Glomerular visceral epithelial cell (primary cell): ENCODE data around the gene LCN12.

ENCODE experiments used
- DNase-seq: peaks from one replicate; pipeline ENCODE4 v3.0.0-alpha.2; 2016; ENCODE audit errors: extremely low spot score

Gene LCN12

GRCh38 chr9:136973618-136974617 lies 21.8 kb downstream of the LCN12 start:
- no peak for DNase-seq

DNA sequence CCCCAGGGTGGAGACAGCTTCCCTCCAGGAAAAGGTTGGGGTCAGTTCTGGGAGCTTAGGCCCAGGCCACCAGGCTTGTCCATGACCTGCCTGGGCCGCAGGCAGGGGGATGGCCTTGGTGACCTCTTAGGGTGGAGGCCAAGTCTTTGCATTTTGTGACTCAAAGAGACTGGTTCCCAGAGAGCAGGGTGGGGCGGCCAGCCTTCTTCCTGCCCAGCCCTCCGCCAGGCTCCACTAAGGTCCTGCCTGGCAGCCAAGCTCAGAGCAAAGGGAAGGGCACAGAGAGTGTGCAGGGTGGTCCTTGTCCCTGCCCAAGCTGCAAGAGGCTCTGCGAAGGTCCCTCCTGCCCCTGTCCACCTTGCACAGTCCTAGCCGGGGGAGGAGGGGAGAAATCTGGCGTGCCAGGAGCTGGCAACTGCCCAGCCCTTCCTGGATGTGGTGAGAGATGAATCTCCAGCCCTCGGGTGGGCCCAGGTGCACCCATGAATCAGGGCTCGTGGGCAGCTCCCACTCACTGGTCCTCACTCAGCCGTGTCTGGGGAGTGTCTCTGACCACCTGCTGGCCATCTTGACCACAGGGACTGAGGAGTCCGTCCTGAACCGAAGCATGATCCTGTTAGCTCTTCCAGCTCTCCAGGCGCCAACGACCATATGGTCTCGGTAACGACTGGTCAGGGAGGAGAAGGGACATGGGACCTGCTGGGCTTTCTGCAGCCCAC lies 22.9 kb downstream of the LCN12 start:
- peak; percentile 76 for DNase-seq

DNA sequence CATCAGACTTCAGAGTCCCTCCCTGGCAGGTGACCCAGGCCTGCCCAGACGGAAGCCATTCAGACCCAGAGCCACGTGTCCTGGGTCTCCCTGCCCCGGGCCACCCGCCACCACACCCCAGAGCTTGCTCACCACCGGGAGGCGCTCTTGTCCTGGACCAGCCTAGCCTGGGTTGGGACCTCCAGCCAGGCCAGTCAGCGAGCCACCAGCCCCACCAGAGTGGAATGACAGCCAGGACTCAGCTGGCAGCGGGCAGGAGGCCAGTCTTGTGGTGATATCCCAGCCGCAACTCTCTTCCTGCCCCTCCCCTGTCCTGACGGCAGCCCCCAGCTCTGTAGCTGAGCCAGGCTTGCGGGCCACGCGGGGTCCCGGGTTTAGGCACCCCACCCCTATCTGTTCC lies 23.6 kb downstream of the LCN12 start:
- peak; percentile 49 for DNase-seq

- DNase-seq, result no peak
Measured at GRCh38 chr9:136977223-136977622, 25.1 kb downstream of the LCN12 start, which contains the start of gene PTGDS. Gene PTGDS (plus strand): TSS chr9:136977504. CDS start chr9:136977579, 75 bp downstream.

GRCh38 chr9:136977649-136978072 lies 25.6 kb downstream of the LCN12 start:
- no peak for DNase-seq

DNA sequence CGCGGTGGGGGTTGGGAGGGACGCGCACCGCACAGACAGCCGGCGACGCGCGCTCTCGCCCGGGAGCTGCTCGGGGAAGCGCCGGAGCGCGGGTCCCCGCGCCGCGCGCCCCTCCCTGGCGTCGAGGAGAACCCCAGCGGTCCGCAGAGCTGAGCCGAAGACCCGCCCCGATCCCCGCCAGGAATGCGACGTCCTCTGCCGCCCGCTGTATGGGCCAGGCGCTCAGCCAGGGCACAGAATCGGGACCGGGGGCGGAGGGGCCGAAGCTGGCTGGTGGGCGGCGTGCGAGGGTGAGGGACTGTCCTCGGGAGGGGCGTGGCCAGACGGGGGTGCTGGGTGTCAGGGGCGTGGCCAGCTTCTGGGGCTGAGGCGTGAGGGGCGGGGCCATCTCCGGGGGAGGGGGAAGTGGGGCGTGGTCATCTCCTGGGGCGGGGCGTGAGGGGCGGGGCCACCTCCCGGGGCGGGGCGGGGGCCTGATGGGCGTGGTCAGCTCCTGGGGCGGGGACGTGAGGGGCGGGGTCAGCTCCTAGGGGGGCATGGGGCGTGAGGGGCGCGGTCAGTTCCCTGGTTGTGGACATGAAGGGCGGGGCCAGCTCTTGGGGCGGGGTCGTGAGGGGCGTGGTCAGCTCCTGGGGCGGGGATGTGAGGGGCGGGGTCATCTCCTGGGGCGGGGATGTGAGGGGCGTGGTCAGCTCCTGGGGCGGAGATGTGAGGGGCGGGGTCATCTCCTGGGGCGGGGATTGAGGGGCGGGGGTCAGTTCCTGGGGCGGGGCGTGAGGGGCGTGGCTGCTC lies 26.2 kb downstream of the LCN12 start:
- DNase-seq, result peak; percentile 44

DNA sequence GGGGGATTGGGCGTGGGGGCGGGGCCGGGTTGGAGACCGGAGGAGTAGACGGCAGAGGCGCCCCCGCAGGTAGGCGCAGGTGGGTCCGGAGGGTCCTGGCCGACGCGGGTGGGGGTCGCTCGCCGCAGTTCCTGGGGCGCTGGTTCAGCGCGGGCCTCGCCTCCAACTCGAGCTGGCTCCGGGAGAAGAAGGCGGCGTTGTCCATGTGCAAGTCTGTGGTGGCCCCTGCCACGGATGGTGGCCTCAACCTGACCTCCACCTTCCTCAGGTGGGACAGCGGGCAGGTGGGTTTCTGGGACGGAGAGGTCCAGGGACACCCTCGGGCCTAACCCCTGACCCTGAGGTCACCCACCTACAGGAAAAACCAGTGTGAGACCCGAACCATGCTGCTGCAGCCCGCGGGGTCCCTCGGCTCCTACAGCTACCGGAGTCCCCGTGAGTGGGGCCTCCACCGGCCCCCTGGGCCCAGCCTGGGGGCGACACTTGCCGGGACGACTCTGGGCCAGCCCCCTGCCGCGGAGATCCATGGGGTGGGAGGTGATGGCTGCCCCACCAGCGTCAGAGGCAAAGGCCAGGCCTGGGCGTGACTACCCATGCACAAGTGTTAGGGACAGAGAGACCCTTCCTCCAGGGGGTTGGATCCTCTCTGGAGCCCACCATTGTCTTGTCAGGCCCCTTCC lies 26.9 kb downstream of the LCN12 start:
- DNase-seq, result no peak

DNA sequence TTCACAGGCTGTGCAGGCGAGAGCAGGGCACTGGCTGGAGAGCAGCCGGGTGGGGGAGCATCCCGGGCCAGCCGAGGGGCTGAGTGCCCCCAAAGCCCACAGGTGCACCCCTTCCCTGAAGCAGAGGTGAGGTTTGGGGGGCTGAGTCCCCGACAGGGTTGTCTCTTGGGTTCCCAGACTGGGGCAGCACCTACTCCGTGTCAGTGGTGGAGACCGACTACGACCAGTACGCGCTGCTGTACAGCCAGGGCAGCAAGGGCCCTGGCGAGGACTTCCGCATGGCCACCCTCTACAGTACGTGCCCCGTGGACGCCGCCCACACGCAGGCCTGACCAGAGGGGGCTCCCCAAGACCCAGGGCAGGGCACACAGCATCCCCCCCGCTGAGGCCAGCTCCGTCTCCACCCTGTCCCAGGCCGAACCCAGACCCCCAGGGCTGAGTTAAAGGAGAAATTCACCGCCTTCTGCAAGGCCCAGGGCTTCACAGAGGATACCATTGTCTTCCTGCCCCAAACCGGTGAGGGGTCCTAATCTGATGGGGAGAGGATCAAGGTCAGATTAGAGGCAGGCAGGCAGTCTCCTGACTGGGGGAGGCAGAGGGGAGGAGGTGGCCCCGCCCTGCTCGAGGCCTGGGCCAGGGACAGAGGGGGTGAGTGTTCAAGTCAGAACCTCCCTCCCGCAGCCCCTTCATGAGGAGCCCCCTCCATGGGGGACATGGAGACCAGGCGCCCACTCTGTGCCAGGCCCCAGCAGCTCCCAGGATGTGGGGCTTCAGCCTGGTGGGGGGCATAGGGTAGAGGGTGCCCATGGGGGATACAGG lies 27.9 kb downstream of the LCN12 start:
- DNase-seq, result no peak

DNA sequence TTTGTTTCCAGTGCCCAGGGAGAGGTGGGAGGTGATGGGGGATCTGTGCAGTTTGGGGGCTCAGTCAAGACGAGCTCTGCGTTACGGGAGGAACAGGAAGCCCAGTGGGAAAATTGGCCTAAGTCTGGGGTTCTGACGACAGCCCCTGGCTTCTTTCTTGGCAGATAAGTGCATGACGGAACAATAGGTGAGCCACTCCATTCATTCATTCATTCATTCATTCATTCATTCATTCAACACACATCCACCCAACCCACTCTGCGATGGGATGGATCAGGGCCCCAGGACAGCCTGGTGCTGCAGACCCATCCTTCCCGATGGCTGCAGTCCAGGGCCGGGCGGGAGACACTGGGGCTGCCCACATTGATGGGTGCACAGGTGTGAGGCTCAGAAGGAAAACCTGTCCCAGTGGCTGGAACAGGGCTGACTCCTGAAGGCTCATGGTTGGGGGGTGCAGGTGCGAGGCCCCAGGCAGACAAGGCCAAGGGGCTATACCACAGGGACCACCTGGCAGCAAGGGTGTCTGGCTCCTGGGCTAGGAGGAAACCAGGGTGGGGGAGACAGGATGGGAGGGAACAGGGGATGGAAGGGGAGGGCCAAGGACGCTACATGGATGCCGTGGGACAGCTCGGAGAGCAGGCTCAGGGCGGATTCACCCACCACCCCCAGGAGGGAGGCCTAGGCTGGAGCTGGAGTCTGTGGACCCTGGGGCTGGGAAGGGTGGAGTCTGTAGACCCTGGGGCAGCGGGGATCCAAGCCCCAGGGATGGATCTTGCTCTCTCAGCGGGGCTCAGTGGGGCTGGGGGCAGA lies 28.8 kb downstream of the LCN12 start:
- no peak for DNase-seq

DNA sequence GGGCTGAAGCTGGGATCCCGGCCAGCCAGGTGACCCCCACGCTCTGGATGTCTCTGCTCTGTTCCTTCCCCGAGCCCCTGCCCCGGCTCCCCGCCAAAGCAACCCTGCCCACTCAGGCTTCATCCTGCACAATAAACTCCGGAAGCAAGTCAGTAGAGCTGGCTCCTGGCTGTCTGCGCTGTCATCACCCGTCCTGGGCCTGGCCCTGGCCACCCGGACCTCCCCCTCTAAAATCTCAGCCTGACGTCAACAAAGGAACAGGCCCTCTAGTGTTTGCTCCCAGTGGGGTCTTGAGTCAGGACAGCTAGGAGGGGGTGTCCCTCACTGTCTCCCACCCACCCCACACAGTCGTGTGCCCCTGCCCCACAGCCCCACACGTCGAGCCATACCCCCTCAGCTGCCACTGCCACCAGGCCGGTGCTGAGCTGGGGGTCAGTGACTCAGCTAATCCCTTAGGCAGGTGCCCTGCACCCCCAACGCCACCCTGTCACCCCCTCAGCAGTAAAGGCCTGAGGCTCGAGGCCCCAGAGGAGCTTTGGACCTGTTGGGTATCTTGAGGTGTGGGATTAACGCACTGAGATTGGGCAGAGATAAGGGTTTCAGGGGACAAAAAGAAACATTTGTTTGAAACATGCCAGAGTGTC lies 29.6 kb downstream of the LCN12 start:
- DNase-seq, result no peak

- DNase-seq, result no peak
Measured at GRCh38 chr9:136982232-136983051, 30.4 kb downstream of the LCN12 start, which contains the start of gene LCNL1. Gene LCNL1 (plus strand): TSS chr9:136982993. CDS start chr9:136983587, 594 bp downstream.

GRCh38 chr9:136983167-136983566 lies 31.1 kb downstream of the LCN12 start:
- no peak for DNase-seq

DNA sequence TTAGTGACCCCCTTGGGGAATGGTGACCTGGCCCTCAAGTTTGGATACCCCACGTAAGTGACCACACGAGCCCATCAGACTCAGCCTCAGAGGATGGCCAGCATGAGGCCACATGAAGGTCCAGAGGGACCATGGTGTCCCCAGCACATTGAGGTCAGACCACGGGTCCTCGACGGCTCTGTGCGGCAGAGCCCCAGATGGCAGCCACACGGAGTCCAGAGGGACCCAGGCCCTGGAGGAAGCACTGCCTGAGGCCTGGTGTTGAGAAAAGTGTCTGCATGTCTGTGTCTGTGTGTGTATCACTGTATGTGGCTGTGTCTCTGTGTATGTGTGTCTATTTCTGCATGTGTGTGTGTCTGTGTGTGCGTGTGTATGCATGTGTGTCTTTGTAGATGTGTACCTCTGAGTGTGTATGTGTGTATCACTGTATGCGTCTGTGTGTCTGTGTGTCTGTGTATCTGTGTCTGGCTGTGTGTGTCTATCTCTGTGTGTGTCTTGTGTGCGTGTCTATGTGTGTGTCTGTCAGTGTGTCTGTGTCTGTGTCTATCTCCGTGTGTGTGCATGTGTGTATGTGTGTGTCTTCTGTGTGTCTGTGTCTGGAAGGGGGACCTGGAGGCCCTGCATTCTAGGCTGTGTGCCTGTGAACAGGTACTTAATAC lies 31.7 kb downstream of the LCN12 start:
- no peak for DNase-seq

GRCh38 chr9:136984464-136985026 lies 32.5 kb downstream of the LCN12 start:
- no peak for DNase-seq

DNA sequence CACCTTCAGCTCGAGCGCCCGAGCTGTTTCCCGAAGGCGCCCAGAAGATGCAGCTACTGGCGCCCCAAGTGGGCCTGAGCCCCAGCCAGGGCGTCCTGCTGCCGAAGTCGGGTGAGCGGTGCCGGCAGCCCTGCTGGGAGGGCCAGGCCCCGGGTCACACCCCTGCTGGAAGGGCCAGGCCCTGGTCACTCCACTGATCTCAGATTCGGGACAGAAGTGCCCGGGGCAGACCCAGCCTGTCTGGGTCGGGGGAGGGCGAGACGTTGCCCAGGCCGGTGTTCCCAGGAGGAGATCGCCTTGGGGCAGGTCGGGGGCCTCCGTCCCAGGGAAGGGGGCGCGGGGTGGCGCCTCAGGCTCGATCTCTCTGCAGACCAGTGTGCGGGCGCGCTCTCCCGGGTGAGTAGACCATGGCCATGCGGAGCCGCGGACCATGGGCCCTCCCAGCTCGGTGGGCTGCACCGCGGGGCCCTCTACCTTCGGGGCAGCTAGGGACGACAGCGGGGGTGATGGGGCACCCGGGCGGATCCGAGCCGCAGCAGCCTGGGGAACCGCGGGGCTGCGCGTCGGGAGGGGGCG lies 33.0 kb downstream of the LCN12 start:
- DNase-seq, result no peak

DNA sequence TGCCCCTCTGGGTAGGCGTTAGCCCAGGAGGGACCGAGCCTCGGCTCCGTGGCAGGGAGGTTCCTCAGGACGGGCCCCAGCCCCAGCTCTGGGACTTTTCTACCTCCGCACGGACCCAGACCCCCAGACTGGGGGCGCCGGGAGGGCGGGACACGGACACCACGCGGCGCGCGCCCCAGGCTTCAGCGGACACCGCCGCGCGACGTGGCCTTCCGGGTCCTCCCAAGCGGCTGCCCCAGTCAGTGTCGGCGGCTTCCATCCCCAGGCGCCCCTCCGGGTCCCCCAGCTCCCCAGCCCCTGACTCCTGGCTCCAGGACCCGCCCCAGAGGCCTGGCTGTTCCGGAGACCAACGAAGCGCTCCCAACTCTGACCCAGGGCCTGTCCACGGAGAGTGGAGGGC lies 33.8 kb downstream of the LCN12 start:
- no peak for DNase-seq

GRCh38 chr9:136988872-136989271 lies 36.8 kb downstream of the LCN12 start:
- no peak for DNase-seq
